NCI-H460 (cell line): ENCODE data around the gene SOS2. TPM values are rescaled to one million over a fixed set of nuclear protein-coding genes. Genes with fewer than 3 reads are reported as not detected.

Source experiments
- DNase-seq: peaks from one replicate; pipeline ENCODE4 v3.0.0-alpha.2; 2016; ENCODE audit warnings: low read depth; ENCODE audit errors: extremely low read depth
- total RNA-seq: library from RNA; depleted of rRNA; stranded (reverse); fragments of >200 nt; shearing (Covaris generic); gene quantifications from 2 replicates; pipeline ENCODE4 v1.2.3, GENCODE V29; 2014

The SOS2 gene
- total RNA-seq, 1 experiment from 2014 or later, result 26.7 TPM

GRCh38 chr14:50117456-50117855 is 113.9 kb downstream of the SOS2 start:
- DNase-seq, result no peak

- no peak for DNase-seq
Observed at GRCh38 chr14:50116966-50117365, 114.4 kb downstream of the SOS2 start.

- peak; percentile 86 for DNase-seq
Observed at GRCh38 chr14:50116181-50116956, 115.0 kb downstream of the SOS2 start, which contains the start of gene VCPKMT. Gene VCPKMT (minus strand): TSS chr14:50116572. CDS start chr14:50116552, 20 bp downstream.

GRCh38 chr14:50113381-50114035 is 117.9 kb downstream of the SOS2 start:
- DNase-seq, result no peak

GRCh38 chr14:50110323-50111037 is 120.9 kb downstream of the SOS2 start:
- DNase-seq, result no peak

- no peak for DNase-seq
Observed at GRCh38 chr14:50109342-50109741, 122.0 kb downstream of the SOS2 start.

- DNase-seq, result no peak
Observed at GRCh38 chr14:50107850-50108249, 123.5 kb downstream of the SOS2 start.

GRCh38 chr14:50106178-50106577 is 125.2 kb downstream of the SOS2 start:
- no peak for DNase-seq

GRCh38 chr14:50103558-50103957 is 127.8 kb downstream of the SOS2 start:
- no peak for DNase-seq

GRCh38 chr14:50101417-50101816 is 130.0 kb downstream of the SOS2 start:
- no peak for DNase-seq

- no peak for DNase-seq
Observed at GRCh38 chr14:50100805-50101204, 130.6 kb downstream of the SOS2 start.

GRCh38 chr14:50099335-50099734 is 132.0 kb downstream of the SOS2 start:
- DNase-seq, result no peak

- no peak for DNase-seq
Observed at GRCh38 chr14:50095895-50096294, 135.5 kb downstream of the SOS2 start.

GRCh38 chr14:50094056-50094755 is 137.2 kb downstream of the SOS2 start:
- DNase-seq, result no peak

GRCh38 chr14:50093496-50093895 is 137.9 kb downstream of the SOS2 start:
- no peak for DNase-seq

- no peak for DNase-seq
Observed at GRCh38 chr14:50092006-50092555, 139.3 kb downstream of the SOS2 start.

GRCh38 chr14:50091240-50091913 is 140.0 kb downstream of the SOS2 start:
- no peak for DNase-seq

- DNase-seq, result no peak
Observed at GRCh38 chr14:50089208-50089607, 142.2 kb downstream of the SOS2 start.

GRCh38 chr14:50088731-50089130 is 142.6 kb downstream of the SOS2 start:
- no peak for DNase-seq

GRCh38 chr14:50088117-50088515 is 143.3 kb downstream of the SOS2 start:
- DNase-seq, result no peak
